ENCODE measurements around the gene CNTN4.
"Not testable (repeated sequence)": the region's sequence is repeated elsewhere in the genome, so short reads cannot be mapped to it uniquely, and the experiment has no call there.

CNTN4 gene

GRCh38 chr3:2978977-2979732 lies 880.5 kb downstream of the CNTN4 start:
- no peak for DNase-seq (ENCODE audit: low spot score)

- no peak for DNase-seq (ENCODE audit: low spot score)
These were observed 885.6 kb downstream of the CNTN4 start for GRCh38 chr3:2984005-2984830.

- no peak for DNase-seq (ENCODE audit: low spot score)
These were observed 886.2 kb downstream of the CNTN4 start for GRCh38 chr3:2984831-2985220.

- DNase-seq (ENCODE audit: low spot score) = no peak
These were observed 886.8 kb downstream of the CNTN4 start for GRCh38 chr3:2985479-2985878.

- no peak for DNase-seq (ENCODE audit: low spot score)
These were observed 893.9 kb downstream of the CNTN4 start for GRCh38 chr3:2992534-2992933.

GRCh38 chr3:2993130-2993529 lies 894.5 kb downstream of the CNTN4 start:
- DNase-seq (ENCODE audit: low spot score) = not testable (repeated sequence)

- no peak for DNase-seq (ENCODE audit: low spot score)
These were observed 895.1 kb downstream of the CNTN4 start for GRCh38 chr3:2993736-2994135.

GRCh38 chr3:2995195-2995594 lies 896.5 kb downstream of the CNTN4 start:
- no peak for DNase-seq (ENCODE audit: low spot score)

GRCh38 chr3:3005146-3005744 lies 906.6 kb downstream of the CNTN4 start:
- DNase-seq (ENCODE audit: low spot score) = no peak

- DNase-seq (ENCODE audit: low spot score) = no peak
These were observed 914.8 kb downstream of the CNTN4 start for GRCh38 chr3:3013317-3014052.

- DNase-seq (ENCODE audit: low spot score) = no peak
These were observed 916.8 kb downstream of the CNTN4 start for GRCh38 chr3:3015185-3016089.

GRCh38 chr3:3016226-3016625 lies 917.6 kb downstream of the CNTN4 start:
- DNase-seq (ENCODE audit: low spot score) = no peak

- no peak for DNase-seq (ENCODE audit: low spot score)
These were observed 921.5 kb downstream of the CNTN4 start for GRCh38 chr3:3020209-3020608.

GRCh38 chr3:3023111-3023745 lies 924.6 kb downstream of the CNTN4 start:
- DNase-seq (ENCODE audit: low spot score) = no peak

GRCh38 chr3:3027976-3028567 lies 929.4 kb downstream of the CNTN4 start:
- DNase-seq (ENCODE audit: low spot score) = no peak

- no peak for DNase-seq (ENCODE audit: low spot score)
These were observed 932.7 kb downstream of the CNTN4 start for GRCh38 chr3:3031326-3031725.

- DNase-seq (ENCODE audit: low spot score) = no peak
These were observed 938.5 kb downstream of the CNTN4 start for GRCh38 chr3:3037156-3037555.

GRCh38 chr3:3038201-3038991 lies 939.7 kb downstream of the CNTN4 start:
- DNase-seq (ENCODE audit: low spot score) = no peak

GRCh38 chr3:3053974-3054373 lies 955.3 kb downstream of the CNTN4 start:
- DNase-seq (ENCODE audit: low spot score) = no peak
